SK-N-SH (cell line): ENCODE results near the gene NEK8. TPM values are rescaled to one million over a fixed set of nuclear protein-coding genes. Genes with fewer than 3 reads are reported as not detected.

Experiments
- CTCF ChIA-PET: fragments of 300-600, 350-600 bp; formaldehyde crosslinking; extraction: SDS; loops from one replicate; lab custom pipeline; 2021; lab: Yijun Ruan, JAX
- POLR2A ChIA-PET: fragments of 350-600 bp; sonication (Branson Sonifier 250); formaldehyde crosslinking; extraction: SDS; loops from one replicate; lab custom pipeline; 2020; ENCODE audit warnings: antibody characterized with exemption, inconsistent platforms; lab: Yijun Ruan, JAX
- DNase-seq: peaks from one replicate; pipeline ENCODE4 v3.0.0; 2012
- H2AFZ ChIP-seq: fragments of 200-600 bp; sonication (generic); 2 replicates; pipeline ENCODE4 v1.8.1; 2016; ENCODE audit warnings: antibody characterized with exemption, mild to moderate bottlenecking, low read depth
- H3F3A ChIP-seq: fragments of 200-600 bp; sonication (generic); replicated peaks from 2 replicates; pipeline ENCODE3; 2016; ENCODE audit warnings: antibody characterized with exemption, mild to moderate bottlenecking; ENCODE audit not compliant: insufficient read depth
- H3K27ac ChIP-seq, 2 experiments: fragments of 200-500 bp in 1 of 2; fragments of 200-600 bp in 1 of 2; sonication (Bioruptor generic) in 1 of 2; sonication (generic), shearing (Covaris generic) in 1 of 2; 2 replicates each; pipeline versions ENCODE4 v1.5.1 to v1.6.1; 2014 to 2016; ENCODE audit warnings: low read depth in 2 of 2, inconsistent platforms in 1 of 2, low read length in 1 of 2, mild to moderate bottlenecking in 1 of 2, mixed read lengths in 1 of 2
- H3K27me3 ChIP-seq: fragments of 200-600 bp; sonication (generic), shearing (Covaris generic); 2 replicates; pipeline ENCODE4 v1.6.1; 2016; ENCODE audit warnings: mixed run types; ENCODE audit not compliant: insufficient read depth
- H3K36me3 ChIP-seq, 2 experiments: fragments of 200-500 bp in 1 of 2; fragments of 200-600 bp in 1 of 2; sonication (Bioruptor generic) in 1 of 2; sonication (generic) in 1 of 2; replicated peaks in 1 of 2; 2 replicates each; pipeline versions ENCODE3 to v1.5.1; 2014 to 2016; ENCODE audit warnings: low read length in 1 of 2, mild to moderate bottlenecking in 1 of 2; ENCODE audit not compliant: insufficient read depth in 2 of 2, control insufficient read depth in 1 of 2
- H3K4me1 ChIP-seq, 2 experiments: fragments of 200-500 bp in 1 of 2; fragments of 200-600 bp in 1 of 2; sonication (Bioruptor generic) in 1 of 2; sonication (generic), shearing (Covaris generic) in 1 of 2; 2 replicates each; pipeline versions ENCODE4 v1.5.1 to v1.6.1; 2014 to 2016; ENCODE audit warnings: low read depth in 1 of 2, low read length in 1 of 2, mixed run types in 1 of 2; ENCODE audit not compliant: insufficient read depth in 2 of 2, control insufficient read depth in 1 of 2
- H3K4me2 ChIP-seq: fragments of 200-600 bp; sonication (generic), shearing (Covaris generic); 2 replicates; pipeline ENCODE4 v1.6.1; 2017; ENCODE audit warnings: mixed run types
- H3K4me3 ChIP-seq, 2 experiments: fragments of 200-500 bp in 1 of 2; fragments of 200-600 bp in 1 of 2; sonication (Bioruptor generic) in 1 of 2; sonication (generic), shearing (Covaris generic) in 1 of 2; 2 replicates each; pipeline versions ENCODE4 v1.5.1 to v1.8.1; 2014 to 2016; ENCODE audit warnings: low read depth in 2 of 2, inconsistent platforms in 1 of 2, low read length in 1 of 2, mild to moderate bottlenecking in 1 of 2, mixed read lengths in 1 of 2, moderate library complexity in 1 of 2
- H3K79me2 ChIP-seq: fragments of 200-600 bp; sonication (generic); 2 replicates; pipeline ENCODE4 v1.8.1; 2017; ENCODE audit warnings: mild to moderate bottlenecking; ENCODE audit not compliant: insufficient read depth
- H3K9ac ChIP-seq: fragments of 200-600 bp; sonication (generic); 2 replicates; pipeline ENCODE4 v1.6.1; 2017; ENCODE audit warnings: mixed run types
- H3K9me2 ChIP-seq: fragments of 200-600 bp; sonication (generic); 2 replicates; pipeline ENCODE4 v1.6.1; 2017; ENCODE audit warnings: mixed run types
- H3K9me3 ChIP-seq: fragments of 200-600 bp; sonication (generic); 2 replicates; pipeline ENCODE4 v1.6.1; 2017; ENCODE audit warnings: mixed run types, mild to moderate bottlenecking, moderate library complexity
- H4K20me1 ChIP-seq: fragments of 200-600 bp; sonication (generic); 2 replicates; pipeline ENCODE4 v1.6.1; 2017; ENCODE audit warnings: mild to moderate bottlenecking, mixed run types; ENCODE audit not compliant: insufficient read depth
- EP300 ChIP-seq, 2 experiments: IDR thresholded peaks; 2 replicates each; pipeline versions ENCODE4 v1.4.0 to v1.6.1; 2012; ENCODE audit warnings: borderline replicate concordance in 1 of 2, low read depth in 1 of 2, low read length in 1 of 2
- FOXM1 ChIP-seq: IDR thresholded peaks from 2 replicates; pipeline ENCODE4 v1.4.0; 2012; ENCODE audit warnings: low read depth, mild to moderate bottlenecking
- JUND ChIP-seq: IDR thresholded peaks from 2 replicates; pipeline ENCODE4 v1.4.0; 2012
- NFIC ChIP-seq: IDR thresholded peaks from 2 replicates; pipeline ENCODE4 v1.4.0; 2012; ENCODE audit warnings: borderline replicate concordance
- RCOR1 ChIP-seq: fragments of 150-350 bp; IDR thresholded peaks from 2 replicates; pipeline ENCODE4 v1.6.1; 2017; ENCODE audit warnings: antibody characterized with exemption, low read length
- RFX5 ChIP-seq: IDR thresholded peaks from 2 replicates; pipeline ENCODE4 v1.6.1; 2012; ENCODE audit warnings: mild to moderate bottlenecking, improper control_type of control experiment, low read length
- SIN3A ChIP-seq: IDR thresholded peaks from 2 replicates; pipeline ENCODE4 v1.6.1; 2012; ENCODE audit warnings: low read depth, mild to moderate bottlenecking, low read length, moderate library complexity, borderline replicate concordance
- SMC3 ChIP-seq: IDR thresholded peaks from 2 replicates; pipeline ENCODE4 v1.6.1; 2012; ENCODE audit warnings: low read depth, low read length, improper control_type of control experiment
- TCF12 ChIP-seq: IDR thresholded peaks from 2 replicates; pipeline ENCODE4 v1.4.0; 2012
- whole genome bisulfite sequencing: methylation state at CpG from one replicate; pipeline ENCODE4 v1.1.6; 2017; ENCODE audit warnings: low lambda C conversion rate; 5-methylcytosine and 5-hydroxymethylcytosine counted together
- polyA plus RNA-seq, 3 experiments: library from polyadenylated mRNA; depleted of rRNA; stranded (reverse); fragments of >200 nt; gene quantifications; 2 replicates each; pipeline ENCODE4 v1.2.3, GENCODE V29; 2012
- TF ChIP-seq, protein P1 (sequence below): fragments of 150-350 bp; IDR thresholded peaks from 2 replicates; pipeline ENCODE4 v1.6.1; 2017; ENCODE audit warnings: antibody characterized with exemption, low read length, low read depth, borderline replicate concordance
- TF ChIP-seq, protein P2 (sequence below): IDR thresholded peaks from 2 replicates; pipeline ENCODE4; 2012
- TF ChIP-seq, protein P3 (sequence below): IDR thresholded peaks from 2 replicates; pipeline ENCODE4 v1.4.0; 2012; ENCODE audit warnings: low read depth, borderline replicate concordance

The NEK8 gene
- polyA plus RNA-seq, 1 of the 3 experiments (the other 2 are of a cell fraction): 6.0 TPM

DNA sequence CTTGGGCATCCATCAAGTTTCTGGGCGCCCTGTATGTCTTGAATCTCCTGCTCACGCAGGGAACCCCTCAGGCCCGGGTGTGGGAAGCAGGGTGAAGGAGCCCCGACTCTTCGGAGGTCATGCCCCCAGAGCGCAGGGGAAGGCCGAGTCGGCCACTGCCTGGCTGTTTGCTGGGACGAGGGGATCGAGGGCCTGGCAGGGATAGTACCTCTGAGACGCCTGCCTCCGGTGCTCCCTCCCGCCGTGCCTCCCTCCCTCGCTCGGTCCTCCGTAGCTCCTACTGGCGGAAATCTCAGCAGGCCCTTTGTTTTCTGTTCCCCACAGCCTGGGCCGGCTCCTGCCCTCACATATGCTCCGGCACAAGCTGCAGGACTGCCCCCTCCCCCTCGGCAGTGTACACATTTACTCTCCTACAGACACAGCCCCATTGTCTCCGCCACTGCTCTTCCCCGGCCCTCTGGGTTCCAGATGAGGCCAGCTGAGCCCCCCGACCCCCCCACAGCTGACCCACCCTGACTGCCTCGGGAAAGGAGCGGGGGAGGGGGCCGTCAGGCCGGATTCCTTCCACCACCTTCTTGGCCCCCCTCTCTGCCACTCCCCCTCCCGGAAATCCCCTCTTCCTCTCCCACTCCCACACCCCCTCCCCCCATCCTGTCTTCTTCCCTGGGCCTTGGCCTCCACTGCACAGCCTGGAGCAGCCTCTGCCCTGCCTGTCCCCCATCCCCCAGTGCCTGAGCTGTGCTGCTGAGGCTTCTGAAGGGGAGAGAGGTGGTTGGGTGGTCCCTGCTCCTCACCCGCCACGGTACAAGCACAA is 16.6 kb downstream of the NEK8 start (continued):
- TF ChIP-seq, protein P1, sequence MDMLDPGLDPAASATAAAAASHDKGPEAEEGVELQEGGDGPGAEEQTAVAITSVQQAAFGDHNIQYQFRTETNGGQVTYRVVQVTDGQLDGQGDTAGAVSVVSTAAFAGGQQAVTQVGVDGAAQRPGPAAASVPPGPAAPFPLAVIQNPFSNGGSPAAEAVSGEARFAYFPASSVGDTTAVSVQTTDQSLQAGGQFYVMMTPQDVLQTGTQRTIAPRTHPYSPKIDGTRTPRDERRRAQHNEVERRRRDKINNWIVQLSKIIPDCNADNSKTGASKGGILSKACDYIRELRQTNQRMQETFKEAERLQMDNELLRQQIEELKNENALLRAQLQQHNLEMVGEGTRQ: no peak
- TF ChIP-seq EP300 (IDR thresholded peaks at IDR 0.05; ENCODE audit: borderline replicate concordance in 1 of 2, low read depth in 1 of 2, low read length in 1 of 2) (no peak), JUND (no peak), FOXM1 (no peak)
- TF ChIP-seq, protein P2, sequence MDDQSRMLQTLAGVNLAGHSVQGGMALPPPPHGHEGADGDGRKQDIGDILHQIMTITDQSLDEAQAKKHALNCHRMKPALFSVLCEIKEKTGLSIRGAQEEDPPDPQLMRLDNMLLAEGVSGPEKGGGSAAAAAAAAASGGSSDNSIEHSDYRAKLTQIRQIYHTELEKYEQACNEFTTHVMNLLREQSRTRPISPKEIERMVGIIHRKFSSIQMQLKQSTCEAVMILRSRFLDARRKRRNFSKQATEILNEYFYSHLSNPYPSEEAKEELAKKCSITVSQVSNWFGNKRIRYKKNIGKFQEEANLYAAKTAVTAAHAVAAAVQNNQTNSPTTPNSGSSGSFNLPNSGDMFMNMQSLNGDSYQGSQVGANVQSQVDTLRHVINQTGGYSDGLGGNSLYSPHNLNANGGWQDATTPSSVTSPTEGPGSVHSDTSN: no peak

DNA sequence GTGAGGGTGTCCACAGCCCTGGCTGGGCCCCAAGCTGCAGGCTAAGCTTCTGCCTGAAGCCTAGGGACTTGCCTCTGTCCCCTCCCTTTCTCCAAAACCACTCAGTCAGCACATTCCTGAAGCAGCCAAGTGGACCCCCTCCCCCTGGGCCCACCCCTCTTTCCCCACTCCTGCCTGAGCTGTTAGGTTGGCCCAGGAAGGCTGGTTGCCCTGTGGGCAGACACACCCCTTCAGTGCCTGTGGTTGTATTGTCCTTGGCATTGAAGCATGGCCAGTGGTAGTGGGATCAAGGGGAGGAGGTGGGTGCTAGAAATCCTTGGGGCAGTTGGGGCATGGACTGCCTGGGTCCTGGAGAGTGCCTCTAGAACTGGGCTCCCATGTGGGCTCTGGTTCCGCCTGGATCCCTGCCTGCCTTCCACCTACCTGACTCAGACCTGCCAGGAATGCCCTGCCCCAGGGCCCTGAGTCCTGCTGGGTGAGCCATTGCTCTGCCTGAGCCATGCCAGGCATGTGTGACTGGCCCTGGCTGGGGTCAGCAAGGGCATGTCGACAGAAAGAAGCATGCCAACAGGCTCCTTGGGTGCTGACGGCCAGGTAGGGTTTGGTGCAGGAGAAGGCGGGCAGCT is 17.3 kb downstream of the NEK8 start:
- Histone ChIP-seq H3K79me2 (peaks cover 55% of the 10 kb centered on the region), H2AFZ (no peak overlapping the region), H3K27me3 (no peaks in the 10 kb centered on the region), H3K9me3 (no peaks in the 10 kb centered on the region)
- TF ChIP-seq RCOR1: no peak
- no peak for TF ChIP-seq SMC3
- no peak for TF ChIP-seq RFX5
- no peak for TF ChIP-seq NFIC
- TF ChIP-seq, protein P3, sequence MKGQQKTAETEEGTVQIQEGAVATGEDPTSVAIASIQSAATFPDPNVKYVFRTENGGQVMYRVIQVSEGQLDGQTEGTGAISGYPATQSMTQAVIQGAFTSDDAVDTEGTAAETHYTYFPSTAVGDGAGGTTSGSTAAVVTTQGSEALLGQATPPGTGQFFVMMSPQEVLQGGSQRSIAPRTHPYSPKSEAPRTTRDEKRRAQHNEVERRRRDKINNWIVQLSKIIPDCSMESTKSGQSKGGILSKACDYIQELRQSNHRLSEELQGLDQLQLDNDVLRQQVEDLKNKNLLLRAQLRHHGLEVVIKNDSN: no peak
- TF ChIP-seq, protein P1: no peak
- no peak for TF ChIP-seq SIN3A
- no peak for TF ChIP-seq JUND
- no peak for TF ChIP-seq TCF12
- TF ChIP-seq, all 33 proteins: peak for 0
- Histone ChIP-seq H3K4me2 (peak overlapping the region; percentile 99), H3K9ac (peak overlapping the region; percentile 91), H3K36me3 (peaks cover 16 to 38% of the 10 kb centered on the region in 2 experiments), H3K9me2 (no peaks in the 10 kb centered on the region), H3K27ac (peak overlapping the region; percentile 97 to 98), H3F3A (peaks cover 34% of the 10 kb centered on the region), H3K4me1 (peaks cover 28 to 49% of the 10 kb centered on the region in 2 experiments; a peak in 3 of 4 replicates), H4K20me1 (peaks cover 60% of the 10 kb centered on the region), H3K4me3 (peak overlapping the region; percentile 83 to 95)
- DNase-seq: no peak
- 52% methylated on average over 3 of the region's 4 CpGs for WGBS
- ChIA-PET CTCF (interaction anchor here (0.8 to 20.4 kb wide), 7 partner anchors 16 to 366 kb away, joined by 3 to 612 read pairs (median 3); partner anchors contain the start of genes NEK8, RPL23A and TLCD1), POLR2A (interaction anchor here (6.5 to 6.6 kb wide), 2 partner anchors 18 to 25 kb away, joined by 45 to 90 read pairs; partner anchors contain the start of genes NEK8, RPL23A and TLCD1)
